ENCODE measurements around the gene BTD.

DNA sequence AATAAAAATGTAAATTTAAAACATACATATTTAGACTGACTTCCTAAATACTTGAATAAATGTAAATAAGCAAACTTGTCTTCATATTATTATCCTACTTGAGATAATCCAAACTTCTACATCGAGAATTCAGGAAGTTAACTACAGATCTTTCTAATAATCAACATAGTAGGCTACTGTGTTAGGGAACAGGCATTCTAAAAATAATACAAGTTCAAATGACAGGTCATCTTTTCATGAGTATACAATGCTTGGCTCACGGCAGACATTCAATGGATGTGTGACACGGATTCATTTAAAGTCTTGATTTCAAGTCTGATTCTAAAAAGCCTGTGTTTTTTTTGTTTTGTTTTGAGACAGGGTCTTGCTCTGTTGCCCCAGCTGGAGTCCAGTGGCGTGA, 88.7 kb downstream of the BTD start:
- TF ChIP-seq, protein P1, sequence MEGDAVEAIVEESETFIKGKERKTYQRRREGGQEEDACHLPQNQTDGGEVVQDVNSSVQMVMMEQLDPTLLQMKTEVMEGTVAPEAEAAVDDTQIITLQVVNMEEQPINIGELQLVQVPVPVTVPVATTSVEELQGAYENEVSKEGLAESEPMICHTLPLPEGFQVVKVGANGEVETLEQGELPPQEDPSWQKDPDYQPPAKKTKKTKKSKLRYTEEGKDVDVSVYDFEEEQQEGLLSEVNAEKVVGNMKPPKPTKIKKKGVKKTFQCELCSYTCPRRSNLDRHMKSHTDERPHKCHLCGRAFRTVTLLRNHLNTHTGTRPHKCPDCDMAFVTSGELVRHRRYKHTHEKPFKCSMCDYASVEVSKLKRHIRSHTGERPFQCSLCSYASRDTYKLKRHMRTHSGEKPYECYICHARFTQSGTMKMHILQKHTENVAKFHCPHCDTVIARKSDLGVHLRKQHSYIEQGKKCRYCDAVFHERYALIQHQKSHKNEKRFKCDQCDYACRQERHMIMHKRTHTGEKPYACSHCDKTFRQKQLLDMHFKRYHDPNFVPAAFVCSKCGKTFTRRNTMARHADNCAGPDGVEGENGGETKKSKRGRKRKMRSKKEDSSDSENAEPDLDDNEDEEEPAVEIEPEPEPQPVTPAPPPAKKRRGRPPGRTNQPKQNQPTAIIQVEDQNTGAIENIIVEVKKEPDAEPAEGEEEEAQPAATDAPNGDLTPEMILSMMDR (IDR thresholded peaks at IDR 0.05; ENCODE audit: low read depth, low read length, poor library complexity, severe bottlenecking), result no peak
- no peak for TF ChIP-seq EZH2phosphoT487 (IDR thresholded peaks at IDR 0.05; ENCODE audit: borderline replicate concordance, low read length)

Data from DOHH2 (cell line).